SK-N-DZ (cell line): ENCODE results near the gene WDR81.
A peak's percentile ranks its signal among the peaks of the same experiment; 100 is the strongest.
"Not testable (repeated sequence)": the region's sequence is repeated elsewhere in the genome, so short reads cannot be mapped to it uniquely, and the experiment has no call there.

Experiments used
- DNase-seq: peaks from one replicate; pipeline ENCODE4 v3.0.0-alpha.2; 2015; ENCODE audit warnings: low spot score

The WDR81 gene

GRCh38 chr17:1730326-1731193 is 6.1 kb downstream of the WDR81 start:
- peak; percentile 80 for DNase-seq

GRCh38 chr17:1731194-1731506 is 6.6 kb downstream of the WDR81 start:
- DNase-seq = no peak

GRCh38 chr17:1732241-1732832 is 7.8 kb downstream of the WDR81 start:
- no peak for DNase-seq

- no peak for DNase-seq
Measured at GRCh38 chr17:1732833-1733321, 8.4 kb downstream of the WDR81 start.

GRCh38 chr17:1733759-1734158 is 9.3 kb downstream of the WDR81 start:
- no peak for DNase-seq

- DNase-seq = no peak
Measured at GRCh38 chr17:1735418-1735817, 10.9 kb downstream of the WDR81 start.

GRCh38 chr17:1735834-1736347 is 11.4 kb downstream of the WDR81 start:
- DNase-seq = no peak

- DNase-seq = no peak
Measured at GRCh38 chr17:1736348-1737281, 12.1 kb downstream of the WDR81 start.

GRCh38 chr17:1737531-1738291 is 13.2 kb downstream of the WDR81 start:
- no peak for DNase-seq

- DNase-seq = not testable (repeated sequence)
Measured at GRCh38 chr17:1741899-1742298, 17.4 kb downstream of the WDR81 start.

GRCh38 chr17:1742371-1743087 is 18.0 kb downstream of the WDR81 start, which contains the start of gene SERPINF2:
TSS of gene SERPINF2 (plus strand) at chr17:1742871. CDS start at chr17:1744996, 2,125 bp downstream.
- DNase-seq = peak; percentile 82

- DNase-seq = no peak
Measured at GRCh38 chr17:1743088-1743439, 18.6 kb downstream of the WDR81 start.

GRCh38 chr17:1744551-1745512 is 20.3 kb downstream of the WDR81 start:
- DNase-seq = no peak

- no peak for DNase-seq
Measured at GRCh38 chr17:1745513-1746020, 21.1 kb downstream of the WDR81 start.

GRCh38 chr17:1746975-1747543 is 22.6 kb downstream of the WDR81 start:
- no peak for DNase-seq

- DNase-seq = no peak
Measured at GRCh38 chr17:1750628-1751027, 26.1 kb downstream of the WDR81 start.

- DNase-seq = no peak
Measured at GRCh38 chr17:1752425-1753262, 28.1 kb downstream of the WDR81 start.
